Inflammatory macrophage treated with lipopolysaccharide for 4 hours (primary cell): Measurements from ENCODE around the gene TBC1D8B.
A peak's percentile ranks its signal among the peaks of the same experiment; 100 is the strongest.
"Not testable (repeated sequence)": the region's sequence is repeated elsewhere in the genome, so short reads cannot be mapped to it uniquely, and the experiment has no call there.

ENCODE experiments used
- DNase-seq: peaks from one replicate; pipeline ENCODE4 v3.0.0-alpha.2; 2020

TBC1D8B gene

GRCh38 chrX:106802388-106803275 lies at the start of gene TBC1D8B:
TBC1D8B (plus strand) TSS chrX:106802673; CDS start chrX:106802854, 181 bp downstream.
- peak; percentile 68 for DNase-seq

- DNase-seq, result not testable (repeated sequence)
These were observed 33.2 kb upstream of the TBC1D8B start for GRCh38 chrX:106769288-106769687.

- no peak for DNase-seq
These were observed 27.5 kb upstream of the TBC1D8B start for GRCh38 chrX:106774981-106775380.

GRCh38 chrX:106780264-106780663 lies 22.2 kb upstream of the TBC1D8B start:
- no peak for DNase-seq

GRCh38 chrX:106780664-106781377 lies 21.7 kb upstream of the TBC1D8B start:
- DNase-seq, result no peak

- DNase-seq, result no peak
These were observed 18.8 kb upstream of the TBC1D8B start for GRCh38 chrX:106783716-106784115.

GRCh38 chrX:106791495-106791894 lies 11.0 kb upstream of the TBC1D8B start:
- no peak for DNase-seq

GRCh38 chrX:106802063-106802387 lies 448 bp upstream of the TBC1D8B start:
- no peak for DNase-seq

- no peak for DNase-seq
These were observed 8.8 kb downstream of the TBC1D8B start for GRCh38 chrX:106811131-106811910.

GRCh38 chrX:106812930-106813329 lies 10.5 kb downstream of the TBC1D8B start:
- DNase-seq, result not testable (repeated sequence)

GRCh38 chrX:106814093-106814492 lies 11.6 kb downstream of the TBC1D8B start:
- not testable (repeated sequence) for DNase-seq

- no peak for DNase-seq
These were observed 60.7 kb downstream of the TBC1D8B start for GRCh38 chrX:106862972-106863688.

- DNase-seq, result no peak
These were observed 61.2 kb downstream of the TBC1D8B start for GRCh38 chrX:106863697-106864096.

GRCh38 chrX:106872796-106873195 lies 70.3 kb downstream of the TBC1D8B start:
- DNase-seq, result not testable (repeated sequence)

GRCh38 chrX:106874075-106874474 lies 71.6 kb downstream of the TBC1D8B start:
- DNase-seq, result peak; percentile 31

- DNase-seq, result no peak
These were observed 72.7 kb downstream of the TBC1D8B start for GRCh38 chrX:106875151-106875550.

GRCh38 chrX:106889468-106889867 lies 87.0 kb downstream of the TBC1D8B start:
- DNase-seq, result no peak

GRCh38 chrX:106891762-106892460 lies 89.4 kb downstream of the TBC1D8B start:
- no peak for DNase-seq

GRCh38 chrX:106894392-106894909 lies 92.0 kb downstream of the TBC1D8B start:
- peak; percentile 35 for DNase-seq

- DNase-seq, result no peak
These were observed 92.5 kb downstream of the TBC1D8B start for GRCh38 chrX:106894978-106895452.

- DNase-seq, result no peak
These were observed 94.8 kb downstream of the TBC1D8B start for GRCh38 chrX:106897259-106897658.

- peak; percentile 60 for DNase-seq
These were observed 96.0 kb downstream of the TBC1D8B start for GRCh38 chrX:106898462-106898861.
